HCT116 (cell line): Measurements from ENCODE around the gene PIK3CD. TPM values are rescaled to one million over a fixed set of nuclear protein-coding genes. Genes with fewer than 3 reads are reported as not detected.

ENCODE experiments used
- ATAC-seq: fragments of 200-7000 bp; cut with Tn5 transposase; 2 replicates; pipeline ENCODE4 v1.9.1; 2020; ENCODE audit warnings: mild to moderate bottlenecking, moderate library complexity
- BruUV-seq: library from RNA; stranded (reverse); fragments of 400-500 nt; replicated peaks from 2 replicates; lab custom pipeline; 2021; lab: Mats Ljungman, UMichigan
- CTCF ChIA-PET: fragments of 300-600 bp; sonication (Branson Sonifier 250); formaldehyde crosslinking; loops from one replicate; lab custom pipeline; 2021; ENCODE audit warnings: antibody characterized with exemption; lab: Charles Lee
- POLR2A ChIA-PET: fragments of 300-600, 350-600 bp; sonication (Branson Sonifier 250); formaldehyde crosslinking; loops from one replicate; lab custom pipeline; 2021; ENCODE audit warnings: antibody characterized with exemption; lab: Charles Lee
- RAD21 ChIA-PET, 2 experiments: fragments of 300-600 bp; sonication (Branson Sonifier 250); formaldehyde crosslinking; loops; one replicate each; lab custom pipeline; 2023; ENCODE audit warnings: low total read pairs in 2 of 2; ENCODE audit not compliant: uncharacterized antibody in 2 of 2, unreplicated experiment in 2 of 2, low non-redundant PET in 1 of 2; lab: Charles Lee
- DNase-seq: peaks from one replicate; pipeline ENCODE4 v3.0.0-alpha.2; 2010; ENCODE audit warnings: low read depth, low spot score
- H2AFZ ChIP-seq: fragments of 200-600 bp; shearing (Covaris generic), sonication (generic); 2 replicates; pipeline ENCODE4 v1.6.1; 2017; ENCODE audit warnings: low read depth, mixed run types, mixed read lengths, antibody characterized with exemption, low read length; ENCODE audit not compliant: poor library complexity, severe bottlenecking
- H3K27ac ChIP-seq: 2 replicates; pipeline ENCODE4 v1.5.1; 2012; ENCODE audit warnings: low read depth, low read length
- H3K27me3 ChIP-seq: fragments of 200-600 bp; sonication (generic); 2 replicates; pipeline ENCODE4 v1.6.1; 2016; ENCODE audit warnings: mixed run types, low read length, mixed read lengths; ENCODE audit not compliant: insufficient read depth
- H3K36me3 ChIP-seq, 2 experiments: fragments of 200-500 bp in 1 of 2; fragments of 200-600 bp in 1 of 2; sonication (Bioruptor generic) in 1 of 2; sonication (generic) in 1 of 2; 2 replicates each; pipeline versions ENCODE4 v1.5.1 to v1.6.1; 2014 to 2016; ENCODE audit warnings: low read length in 2 of 2, inconsistent platforms in 1 of 2, mixed read lengths in 1 of 2, mixed run types in 1 of 2; ENCODE audit not compliant: insufficient read depth in 2 of 2, control insufficient read depth in 1 of 2
- H3K4me1 ChIP-seq, 2 experiments: fragments of 200-600 bp in 1 of 2; sonication (generic) in 1 of 2; 2 replicates each; pipeline versions ENCODE4 v1.5.1 to v1.6.1; 2012 to 2017; ENCODE audit warnings: low read length in 2 of 2, inconsistent platforms in 1 of 2, mild to moderate bottlenecking in 1 of 2, mixed read lengths in 1 of 2, mixed run types in 1 of 2, moderate library complexity in 1 of 2; ENCODE audit not compliant: insufficient read depth in 2 of 2, control insufficient read depth in 1 of 2
- H3K4me2 ChIP-seq: fragments of 200-600 bp; sonication (generic); 2 replicates; pipeline ENCODE4 v1.6.1; 2017; ENCODE audit warnings: mixed run types, low read length, mixed read lengths
- H3K4me3 ChIP-seq, 2 experiments: fragments of 200-600 bp in 1 of 2; sonication (generic) in 1 of 2; replicated peaks in 1 of 2; 2 replicates each; pipeline ENCODE4 v1.5.1; 2011 to 2016; ENCODE audit warnings: low read length in 2 of 2, control low read depth in 1 of 2, low read depth in 1 of 2, mild to moderate bottlenecking in 1 of 2, mixed read lengths in 1 of 2, mixed run types in 1 of 2
- H3K79me2 ChIP-seq: fragments of 200-600 bp; sonication (generic); 2 replicates; pipeline ENCODE4 v1.6.1; 2017; ENCODE audit warnings: mild to moderate bottlenecking, mixed run types, low read length, moderate library complexity, mixed read lengths; ENCODE audit not compliant: insufficient read depth
- H3K9ac ChIP-seq: fragments of 200-600 bp; sonication (generic); 2 replicates; pipeline ENCODE4 v1.6.1; 2016; ENCODE audit warnings: low read length, mixed read lengths
- H3K9me2 ChIP-seq: fragments of 200-600 bp; sonication (generic), shearing (Covaris generic); 2 replicates; pipeline ENCODE4 v1.6.1; 2017; ENCODE audit warnings: mixed run types, mild to moderate bottlenecking, moderate library complexity; ENCODE audit not compliant: insufficient read depth
- H3K9me3 ChIP-seq, 2 experiments: fragments of 200-500 bp in 1 of 2; fragments of 200-600 bp in 1 of 2; sonication (Bioruptor generic) in 1 of 2; sonication (generic) in 1 of 2; 2 replicates each; pipeline ENCODE4 v1.6.1; 2014 to 2017; ENCODE audit warnings: low read length in 2 of 2, mixed read lengths in 2 of 2, inconsistent platforms in 1 of 2, low read depth in 1 of 2, mild to moderate bottlenecking in 1 of 2, mixed run types in 1 of 2, moderate library complexity in 1 of 2; ENCODE audit not compliant: control insufficient read depth in 1 of 2, insufficient read depth in 1 of 2
- H4K20me1 ChIP-seq: fragments of 200-600 bp; sonication (generic), shearing (Covaris generic); 2 replicates; pipeline ENCODE4 v1.6.1; 2017; ENCODE audit warnings: mixed run types, mild to moderate bottlenecking, moderate library complexity; ENCODE audit not compliant: insufficient read depth
- CTCF ChIP-seq, 3 experiments: fragments of 200-600 bp in 1 of 3; sonication (generic) in 1 of 3; IDR thresholded peaks in 2 of 3; conservative IDR thresholded peaks in 1 of 3; 2 replicates each; pipeline ENCODE4 v1.5.1; 2012 to 2017; ENCODE audit warnings: low read depth in 2 of 3, low read length in 2 of 3, antibody characterized with exemption in 1 of 3, borderline replicate concordance in 1 of 3, control low read depth in 1 of 3, mild to moderate bottlenecking in 1 of 3, mixed read lengths in 1 of 3, mixed run types in 1 of 3, moderate library complexity in 1 of 3; ENCODE audit not compliant: insufficient read depth in 1 of 3
- ELF1 ChIP-seq: IDR thresholded peaks from 2 replicates; pipeline ENCODE4 v1.6.1; 2012; ENCODE audit warnings: low read depth, borderline replicate concordance
- EZH2 ChIP-seq: fragments of 200-600 bp; sonication (generic); IDR thresholded peaks from 2 replicates; pipeline ENCODE4 v1.6.1; 2017; ENCODE audit warnings: antibody characterized with exemption, mixed run types
- EZH2phosphoT487 ChIP-seq: fragments of 200-600 bp; IDR thresholded peaks from 2 replicates; pipeline ENCODE4 v1.6.1; 2018; ENCODE audit warnings: antibody characterized with exemption, borderline replicate concordance
- POLR2A ChIP-seq: IDR thresholded peaks from 2 replicates; pipeline ENCODE4 v1.7.0; 2011; ENCODE audit warnings: borderline replicate concordance; ENCODE audit not compliant: insufficient read depth, insufficient read length; ENCODE audit errors: extremely low read depth
- POLR2AphosphoS5 ChIP-seq: IDR thresholded peaks from 2 replicates; pipeline ENCODE4 v1.6.1; 2011; ENCODE audit warnings: mild to moderate bottlenecking, low read depth, low read length, moderate library complexity
- TCF7L2 ChIP-seq: IDR thresholded peaks from 2 replicates; pipeline ENCODE4 v1.7.0; 2011; ENCODE audit warnings: borderline replicate concordance, inconsistent platforms; ENCODE audit not compliant: insufficient read depth, insufficient read length; ENCODE audit errors: extremely low read depth
- ZNF274 ChIP-seq: fragments of 200-500 bp; sonication (Bioruptor generic); IDR thresholded peaks from 2 replicates; pipeline ENCODE4 v1.6.1; 2014; ENCODE audit warnings: mild to moderate bottlenecking, low read depth, low read length, inconsistent platforms
- intact Hi-C: fragments of 100-400 bp; cut with micrococcal nuclease; formaldehyde crosslinking; loops from 2 replicates; pipeline ENCODE4 v1.10.0; 2022
- total RNA-seq: library from RNA; stranded (reverse); gene quantifications from one replicate; pipeline ENCODE4 v1.2.1, GENCODE V29; 2021; ENCODE audit not compliant: unreplicated experiment

PIK3CD gene
- total RNA-seq, 1 experiment from 2014 or later = 9.2 TPM

GRCh38 chr1:9721606-9722377, 70.3 kb downstream of the PIK3CD start:
- DNase-seq = no peak
- no peak overlapping the region for H3K9ac ChIP-seq
- no peaks in the 10 kb centered on the region for H3K79me2 ChIP-seq
- no peaks in the 10 kb centered on the region for H3K9me3 ChIP-seq
- H3K4me2 ChIP-seq = no peak overlapping the region
- ATAC-seq = peak; percentile 53
- POLR2A ChIA-PET = no interaction called here
- CTCF ChIA-PET = interaction anchor here (0.7 to 2.5 kb wide), 5 partner anchors 19 to 431 kb away, joined by 3 to 8 read pairs (median 4); no protein-coding TSS in a partner anchor
- H3K4me3 ChIP-seq = no peak overlapping the region
- no peaks in the 10 kb centered on the region; a peak in 1 of 4 replicates for H3K36me3 ChIP-seq
- H4K20me1 ChIP-seq = no peaks in the 10 kb centered on the region
- no peaks in the 10 kb centered on the region for H3K9me2 ChIP-seq
- TF ChIP-seq EZH2phosphoT487 = no peak
- TF ChIP-seq POLR2A = no peak
- TF ChIP-seq CTCF (IDR thresholded peaks at IDR 0.05 in 2 of 3, conservative IDR thresholded peaks at IDR 0.05 in 1 of 3; ENCODE audit: borderline replicate concordance in 1 of 3, insufficient read depth in 1 of 3, low read depth in 2 of 3, low read length in 2 of 3) = peak; percentile 26 to 72 (median 66); a peak in 5 of 6 replicates
- RAD21 ChIA-PET = no interaction called here
- peaks cover 10 to 25% of the 10 kb centered on the region in 2 experiments for H3K4me1 ChIP-seq
- no peaks in the 10 kb centered on the region for H3K27me3 ChIP-seq
- no TSS peak for BruUV-seq
- intact Hi-C loops = no loop called here
- H3K27ac ChIP-seq = no peak overlapping the region
- no peak overlapping the region for H2AFZ ChIP-seq

- CTCF ChIA-PET = interaction anchor here (1.1 to 2.5 kb wide), 3 partner anchors 19 to 192 kb away, joined by 3 to 8 read pairs (median 4); no protein-coding TSS in a partner anchor
- intact Hi-C loops = no loop called here
Measured at GRCh38 chr1:9722378-9722749, 70.8 kb downstream of the PIK3CD start.

More at GRCh38 chr1:9722378-9722749, 70.8 kb downstream of the PIK3CD start:
- H3K9ac ChIP-seq = no peak overlapping the region
- ATAC-seq = no peak
- POLR2A ChIA-PET = no interaction called here
- H3K4me2 ChIP-seq = no peak overlapping the region
- H3K9me2 ChIP-seq = no peaks in the 10 kb centered on the region
- TF ChIP-seq ZNF274 (no peak), TCF7L2 (no peak), ELF1 (no peak), POLR2AphosphoS5 (no peak), EZH2 (no peak)
- TF ChIP-seq, all 23 proteins: peak for 0
- peaks cover 10 to 25% of the 10 kb centered on the region in 2 experiments for H3K4me1 ChIP-seq
- H3K27me3 ChIP-seq = no peaks in the 10 kb centered on the region
- no peaks in the 10 kb centered on the region for H3K79me2 ChIP-seq
- no peaks in the 10 kb centered on the region; a peak in 1 of 4 replicates for H3K36me3 ChIP-seq
- no peak overlapping the region for H2AFZ ChIP-seq
- H3K27ac ChIP-seq = no peak overlapping the region
- no peak for DNase-seq
- no peaks in the 10 kb centered on the region for H3K9me3 ChIP-seq
- no peaks in the 10 kb centered on the region for H4K20me1 ChIP-seq
- RAD21 ChIA-PET = no interaction called here
- BruUV-seq = no TSS peak
- H3K4me3 ChIP-seq = no peak overlapping the region
